Measurements from ENCODE around the gene SECISBP2L.

The SECISBP2L gene

DNA sequence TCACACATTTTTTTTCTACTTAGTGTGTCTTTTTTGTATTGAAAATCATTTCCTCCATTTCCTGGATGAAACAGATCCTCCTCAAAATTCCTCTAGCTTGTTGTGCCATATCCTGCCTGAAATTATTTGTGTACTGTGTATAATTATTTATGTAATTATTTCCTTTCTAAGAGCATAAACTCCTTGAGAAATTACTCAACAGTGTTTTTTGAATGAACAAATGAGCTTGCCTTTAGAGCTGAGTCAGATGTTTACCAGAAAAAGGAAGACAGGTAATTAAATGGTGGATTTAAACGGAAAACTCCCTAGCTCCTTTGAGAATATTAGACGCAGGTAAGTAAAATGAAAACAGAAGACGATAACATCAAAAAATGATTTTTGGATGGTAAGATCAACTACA, 13.2 kb upstream of the SECISBP2L start:
- DNase-seq = no peak

GRCh38 chr15:49058559-49058958, 12.3 kb upstream of the SECISBP2L start:
- no peak for DNase-seq

- DNase-seq = no peak
These were observed 9.4 kb upstream of the SECISBP2L start for GRCh38 chr15:49055630-49056029.

DNA sequence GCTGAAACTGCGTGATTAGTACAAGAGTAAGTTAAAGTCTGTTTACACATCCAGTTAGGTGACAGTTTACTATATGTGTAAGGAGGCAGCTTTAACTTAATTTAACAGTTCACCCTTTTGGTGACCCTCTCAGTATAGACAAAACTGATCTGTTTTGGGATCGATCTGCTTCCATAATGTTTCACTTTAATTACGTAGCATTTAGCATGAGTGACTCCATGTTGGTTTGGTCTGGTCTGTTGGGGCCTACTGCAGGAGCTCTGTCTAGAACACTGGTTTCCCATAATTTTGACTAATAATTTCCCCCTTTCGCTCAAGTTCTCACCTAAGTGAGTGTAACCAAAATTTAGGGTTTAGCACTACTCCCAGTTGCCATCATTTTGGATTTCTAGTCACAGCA, 6.4 kb upstream of the SECISBP2L start:
- no peak for DNase-seq

- DNase-seq = no peak
These were observed 1.2 kb upstream of the SECISBP2L start for GRCh38 chr15:49047456-49047855.

GRCh38 chr15:49045751-49046219, 461 bp downstream of the SECISBP2L start:
- peak in 1 of 2 experiments; percentile 15 for DNase-seq

- DNase-seq = no peak
These were observed 1.3 kb downstream of the SECISBP2L start for GRCh38 chr15:49044766-49045606.

DNA sequence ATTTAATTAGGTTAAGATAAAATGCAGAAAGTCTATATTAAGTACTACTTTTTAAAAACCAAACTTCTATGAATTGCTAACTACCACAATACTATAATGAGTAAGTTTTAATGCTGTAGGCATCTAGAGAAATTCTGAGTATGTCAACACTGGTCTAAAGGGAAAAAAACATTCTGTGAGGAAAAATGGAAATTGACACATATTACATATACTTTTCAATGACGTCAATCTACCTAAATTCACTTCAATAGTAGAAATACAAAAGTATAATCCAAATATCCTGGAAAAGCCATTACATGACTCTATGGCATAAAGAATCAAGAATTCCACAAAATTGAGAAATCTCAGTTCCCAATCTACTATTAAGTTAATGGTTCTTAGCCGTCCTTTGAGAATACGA, 2.2 kb downstream of the SECISBP2L start:
- no peak for DNase-seq

- DNase-seq = no peak
These were observed 4.1 kb downstream of the SECISBP2L start for GRCh38 chr15:49042165-49042564.

DNA sequence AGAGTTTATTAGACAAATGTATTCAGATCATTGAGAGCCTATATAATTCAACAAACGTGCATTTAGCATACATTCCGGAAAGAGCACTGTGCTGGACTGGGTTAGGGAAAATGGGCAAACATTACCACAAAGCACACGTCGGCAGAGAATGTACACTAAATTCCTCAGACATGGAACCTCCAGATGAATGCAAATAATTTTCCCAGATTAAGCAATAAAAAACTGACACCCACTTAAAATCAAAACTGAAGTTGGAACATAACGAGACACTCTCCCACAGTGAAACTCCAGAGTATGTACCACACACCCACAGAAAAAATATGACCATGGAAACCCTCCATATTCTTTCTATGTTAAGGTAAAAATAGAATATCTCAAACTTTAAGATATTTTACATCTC, 4.8 kb downstream of the SECISBP2L start:
- DNase-seq = no peak

DNA sequence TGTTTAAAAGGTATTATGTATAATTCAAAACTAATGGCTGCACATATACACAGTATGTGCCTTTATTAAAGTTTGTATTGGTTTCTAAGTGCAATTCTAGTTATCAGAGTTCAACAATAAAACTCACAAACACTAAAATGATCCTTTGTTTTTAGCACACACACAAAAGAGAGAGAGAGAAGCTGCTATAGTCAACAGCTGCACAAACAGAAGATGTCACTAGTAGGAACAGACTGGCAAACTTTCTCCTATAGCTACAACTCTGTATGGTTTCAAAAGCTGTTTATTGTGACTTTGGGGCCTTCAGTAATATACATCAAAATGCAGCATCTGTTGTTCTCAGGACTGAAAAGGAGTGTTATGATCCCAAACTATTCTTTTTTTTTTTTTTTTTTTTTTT, 6.1 kb downstream of the SECISBP2L start:
- no peak for DNase-seq

- DNase-seq = no peak
These were observed 7.9 kb downstream of the SECISBP2L start for GRCh38 chr15:49038382-49038781.

GRCh38 chr15:49037546-49037940, 8.7 kb downstream of the SECISBP2L start:
- no peak for DNase-seq

- DNase-seq = no peak
These were observed 9.3 kb downstream of the SECISBP2L start for GRCh38 chr15:49036650-49037545.

GRCh38 chr15:49035825-49036224, 10.4 kb downstream of the SECISBP2L start:
- no peak for DNase-seq

DNA sequence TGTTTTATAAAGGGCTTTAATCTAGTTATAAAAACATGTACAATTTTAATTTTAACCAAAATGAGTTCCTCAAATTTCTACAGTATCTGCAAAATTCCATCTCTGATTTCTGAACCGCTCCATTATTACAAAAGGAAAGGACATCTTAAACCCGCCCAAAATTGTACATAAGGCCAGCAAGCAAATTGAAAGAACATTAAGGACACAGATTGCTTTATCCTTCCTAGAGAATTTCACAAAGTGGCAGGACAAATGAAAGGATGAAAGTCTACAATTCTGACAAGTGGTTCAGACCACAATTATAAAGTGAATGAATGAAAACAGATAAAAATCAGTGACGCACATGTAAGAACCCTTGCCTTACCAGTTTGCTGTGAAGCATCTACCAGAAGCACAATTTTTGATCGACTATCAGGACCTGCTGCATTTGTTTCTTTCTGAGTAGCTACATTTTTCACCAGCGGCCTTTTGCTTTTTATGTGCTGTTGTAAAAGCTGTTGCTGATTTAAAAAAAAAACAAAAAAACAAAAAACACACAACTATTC, 13.6 kb downstream of the SECISBP2L start:
- no peak for DNase-seq

DNA sequence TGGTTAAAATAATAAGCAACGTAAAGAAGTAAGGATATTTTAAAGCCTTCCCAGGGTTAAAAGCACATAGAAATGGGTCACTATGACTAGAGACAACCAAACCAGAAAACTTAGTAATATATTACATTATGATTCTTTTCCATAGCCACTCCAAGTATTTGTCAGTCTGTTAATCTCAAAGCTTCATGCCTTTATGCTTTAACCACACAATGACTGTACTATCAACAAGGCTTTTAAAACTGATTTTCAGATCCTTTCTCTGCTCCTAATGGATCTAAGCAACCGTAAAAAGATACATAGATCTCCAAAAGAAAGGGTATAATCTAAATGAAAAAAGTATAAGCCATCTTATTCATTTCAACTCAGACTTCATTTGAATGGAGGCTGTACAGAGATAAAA, 14.4 kb downstream of the SECISBP2L start:
- no peak for DNase-seq

- no peak for DNase-seq
These were observed 19.5 kb downstream of the SECISBP2L start for GRCh38 chr15:49026700-49027099.

DNA sequence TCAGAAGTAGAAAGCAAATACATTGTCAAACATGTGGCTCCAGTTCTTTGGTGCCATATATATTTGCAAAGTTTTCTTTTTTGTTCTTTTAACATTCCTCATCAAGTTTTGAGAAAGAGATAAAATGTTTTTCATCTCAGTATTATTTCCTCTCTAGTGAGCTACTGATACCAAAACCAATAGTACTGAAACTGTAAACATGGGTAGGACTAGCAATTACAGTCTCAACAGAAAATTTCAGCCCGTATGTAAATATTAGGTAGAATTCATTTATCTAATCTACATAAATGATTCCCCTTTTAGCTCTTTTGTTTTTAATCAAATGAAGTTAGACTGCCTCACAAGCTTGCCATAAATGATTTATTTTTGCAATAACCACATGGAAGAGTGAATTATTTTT, 21.4 kb downstream of the SECISBP2L start:
- DNase-seq = no peak

GRCh38 chr15:49023354-49023753, 22.9 kb downstream of the SECISBP2L start:
- DNase-seq = no peak

DNA sequence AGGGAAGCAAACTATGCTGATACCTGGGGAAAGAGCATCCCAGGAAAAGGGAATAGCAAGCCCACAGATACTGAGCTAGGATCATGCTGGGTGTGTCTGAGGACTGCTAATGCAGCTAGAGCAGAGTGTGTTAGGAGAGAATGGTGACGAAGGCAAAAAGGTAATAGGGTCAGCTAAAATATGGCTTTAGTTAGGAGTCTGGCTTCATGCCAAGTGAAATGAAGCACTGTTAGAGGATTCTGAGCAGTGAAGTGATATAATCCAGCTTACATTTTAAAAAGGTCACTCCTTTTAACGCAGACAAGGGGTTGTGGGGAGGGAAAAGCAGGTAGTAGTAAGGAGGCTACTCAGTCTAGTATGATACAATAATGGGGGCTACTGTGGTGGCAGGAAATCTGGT, 30.4 kb downstream of the SECISBP2L start:
- DNase-seq = no peak

DNA sequence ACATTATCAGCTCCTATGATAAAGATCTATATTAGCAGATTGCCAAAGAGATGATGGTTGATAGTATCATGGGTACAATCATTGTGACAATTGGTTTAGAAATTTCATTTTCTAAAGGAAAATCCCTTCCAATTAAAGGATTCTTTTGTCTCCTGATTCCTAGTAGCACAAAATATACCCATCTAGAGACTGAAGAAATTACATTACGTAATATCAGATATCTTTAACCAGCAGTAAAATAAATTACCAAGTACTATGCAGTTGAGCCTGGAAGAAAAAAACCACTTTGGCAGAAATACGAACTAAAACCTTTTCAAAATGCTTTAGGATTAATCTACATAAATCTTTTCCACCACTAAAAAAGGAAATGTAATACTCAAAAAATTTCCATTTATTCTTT, 46.9 kb downstream of the SECISBP2L start:
- no peak for DNase-seq

GRCh38 chr15:48996276-48996675, 50.0 kb downstream of the SECISBP2L start:
- no peak for DNase-seq

GRCh38 chr15:48993380-48993779, 52.9 kb downstream of the SECISBP2L start:
- DNase-seq = no peak

Data from SW 1271 (cell line).